DOHH2 (cell line): Measurements from ENCODE around the gene PGBD5.

Source experiments
- EZH2phosphoT487 ChIP-seq: fragments of 200-600 bp; sonication (generic); IDR thresholded peaks from 2 replicates; pipeline ENCODE4 v1.6.1; 2017; ENCODE audit warnings: borderline replicate concordance, mild to moderate bottlenecking, antibody characterized with exemption, low read length, moderate library complexity, mixed read lengths
- TF ChIP-seq, protein P1 (sequence below): fragments of 200-600 bp; sonication (generic); IDR thresholded peaks from one replicate; pipeline ENCODE4 v1.5.1; 2014; ENCODE audit warnings: antibody characterized with exemption, mild to moderate bottlenecking, low read depth, low read length; ENCODE audit not compliant: poor library complexity, severe bottlenecking

DNA sequence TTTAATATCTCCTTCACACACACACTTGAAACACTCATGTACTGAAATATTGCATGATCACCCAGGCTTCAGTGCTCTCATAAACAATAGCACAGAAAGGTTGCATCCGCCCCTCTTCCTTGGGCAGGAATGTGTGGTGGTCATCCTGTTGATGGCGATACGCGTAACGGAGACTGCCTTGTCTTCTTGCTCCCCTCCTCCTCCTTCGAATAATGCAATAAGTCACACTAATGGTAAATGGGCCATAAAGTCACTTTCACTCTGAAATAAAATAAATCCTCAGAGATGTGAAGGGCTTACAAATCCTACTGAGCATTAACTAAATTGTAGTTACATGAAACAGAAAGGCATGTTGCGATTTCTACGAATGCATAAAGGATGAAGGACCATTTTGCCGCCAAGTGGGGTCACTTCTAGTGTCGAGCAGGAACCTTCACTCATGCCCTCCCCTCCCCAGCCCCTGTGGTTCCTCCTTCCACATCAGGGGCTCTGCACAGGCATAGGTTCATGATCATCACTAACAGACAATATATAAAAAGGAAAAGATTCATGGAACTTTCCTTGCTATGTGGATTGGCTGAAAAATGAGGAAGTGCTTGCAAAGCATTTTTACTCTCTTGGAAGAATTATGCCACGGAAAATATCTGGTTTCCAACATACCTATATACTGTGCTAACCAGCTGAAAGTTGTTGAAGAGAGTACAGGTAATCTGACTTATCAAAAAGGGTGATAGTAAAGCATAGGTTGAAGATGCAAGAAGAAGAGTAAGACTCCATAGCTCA, 1.2 kb upstream of the PGBD5 start:
- TF ChIP-seq, protein P1, sequence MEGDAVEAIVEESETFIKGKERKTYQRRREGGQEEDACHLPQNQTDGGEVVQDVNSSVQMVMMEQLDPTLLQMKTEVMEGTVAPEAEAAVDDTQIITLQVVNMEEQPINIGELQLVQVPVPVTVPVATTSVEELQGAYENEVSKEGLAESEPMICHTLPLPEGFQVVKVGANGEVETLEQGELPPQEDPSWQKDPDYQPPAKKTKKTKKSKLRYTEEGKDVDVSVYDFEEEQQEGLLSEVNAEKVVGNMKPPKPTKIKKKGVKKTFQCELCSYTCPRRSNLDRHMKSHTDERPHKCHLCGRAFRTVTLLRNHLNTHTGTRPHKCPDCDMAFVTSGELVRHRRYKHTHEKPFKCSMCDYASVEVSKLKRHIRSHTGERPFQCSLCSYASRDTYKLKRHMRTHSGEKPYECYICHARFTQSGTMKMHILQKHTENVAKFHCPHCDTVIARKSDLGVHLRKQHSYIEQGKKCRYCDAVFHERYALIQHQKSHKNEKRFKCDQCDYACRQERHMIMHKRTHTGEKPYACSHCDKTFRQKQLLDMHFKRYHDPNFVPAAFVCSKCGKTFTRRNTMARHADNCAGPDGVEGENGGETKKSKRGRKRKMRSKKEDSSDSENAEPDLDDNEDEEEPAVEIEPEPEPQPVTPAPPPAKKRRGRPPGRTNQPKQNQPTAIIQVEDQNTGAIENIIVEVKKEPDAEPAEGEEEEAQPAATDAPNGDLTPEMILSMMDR = no peak
- TF ChIP-seq EZH2phosphoT487 = no peak
